SU-DHL-6 (cell line): ENCODE data around the gene USP8.

Source experiments
- H2AFZ ChIP-seq: fragments of 200-600 bp; sonication (generic); 2 replicates; pipeline ENCODE4 v1.6.1; 2014; ENCODE audit warnings: low read depth, mild to moderate bottlenecking, moderate library complexity, mixed read lengths, antibody characterized with exemption, low read length; ENCODE audit not compliant: severe bottlenecking
- H3F3A ChIP-seq: fragments of 200-600 bp; shearing (Covaris generic); 2 replicates; pipeline ENCODE4 v1.6.0; 2016; ENCODE audit warnings: antibody characterized with exemption, mild to moderate bottlenecking; ENCODE audit not compliant: insufficient read depth
- H3K27ac ChIP-seq: fragments of 200-600 bp; sonication (generic); 2 replicates; pipeline ENCODE4 v1.5.1; 2016; ENCODE audit warnings: low read depth, mild to moderate bottlenecking, low read length, moderate library complexity, mixed read lengths
- H3K27me3 ChIP-seq: fragments of 200-600 bp; sonication (generic), shearing (Covaris generic); 2 replicates; pipeline ENCODE4 v1.6.0; 2014; ENCODE audit warnings: mild to moderate bottlenecking, low read length
- H3K36me3 ChIP-seq: fragments of 200-600 bp; sonication (generic); 2 replicates; pipeline ENCODE4 v1.6.1; 2014; ENCODE audit warnings: mild to moderate bottlenecking, low read length, mixed read lengths
- H3K4me2 ChIP-seq: fragments of 300-600, 200-600 bp; shearing (Covaris generic), sonication (generic); 2 replicates; pipeline ENCODE4 v1.6.0; 2014; ENCODE audit warnings: low read length, low read depth, mild to moderate bottlenecking; ENCODE audit not compliant: poor library complexity, severe bottlenecking
- H3K4me3 ChIP-seq: fragments of 200-600 bp; sonication (generic); 2 replicates; pipeline ENCODE4 v1.5.1; 2014; ENCODE audit warnings: antibody characterized with exemption, low read length, mild to moderate bottlenecking, mixed read lengths; ENCODE audit not compliant: insufficient read depth, poor library complexity, severe bottlenecking
- H3K79me2 ChIP-seq: fragments of 200-600 bp; sonication (generic); 2 replicates; pipeline ENCODE4 v1.6.1; 2014; ENCODE audit warnings: mild to moderate bottlenecking, low read length, moderate library complexity; ENCODE audit not compliant: insufficient read depth
- H3K9ac ChIP-seq: fragments of 200-600 bp; sonication (generic); 2 replicates; pipeline ENCODE4 v1.7.0; 2014; ENCODE audit warnings: mild to moderate bottlenecking, low read length
- H3K9me2 ChIP-seq: fragments of 200-600 bp; sonication (generic); replicated peaks from 2 replicates; pipeline ENCODE4 v1.6.1; 2014; ENCODE audit warnings: low read length; ENCODE audit not compliant: insufficient read depth
- H3K9me3 ChIP-seq: fragments of 200-600 bp; sonication (generic); 2 replicates; pipeline ENCODE4 v1.6.1; 2014; ENCODE audit warnings: low read length, mixed read lengths; ENCODE audit not compliant: insufficient read depth
- H4K20me1 ChIP-seq: fragments of 200-600 bp; sonication (generic); 2 replicates; pipeline ENCODE4 v1.6.1; 2014; ENCODE audit warnings: low read depth, mild to moderate bottlenecking, antibody characterized with exemption, low read length, moderate library complexity, mixed read lengths
- CTCF ChIP-seq: fragments of 200-600 bp; sonication (generic); IDR thresholded peaks from one replicate; pipeline ENCODE4 v1.5.1; 2017; ENCODE audit warnings: antibody characterized with exemption, mild to moderate bottlenecking, low read length, moderate library complexity; ENCODE audit not compliant: insufficient read depth, poor library complexity, severe bottlenecking
- EZH2phosphoT487 ChIP-seq: fragments of 200-600 bp; sonication (generic), shearing (Covaris generic); conservative IDR thresholded peaks from 2 replicates; pipeline ENCODE4 v1.6.1; 2018; ENCODE audit warnings: mild to moderate bottlenecking, antibody characterized with exemption, low read length, moderate library complexity, mixed read lengths

USP8 gene

DNA sequence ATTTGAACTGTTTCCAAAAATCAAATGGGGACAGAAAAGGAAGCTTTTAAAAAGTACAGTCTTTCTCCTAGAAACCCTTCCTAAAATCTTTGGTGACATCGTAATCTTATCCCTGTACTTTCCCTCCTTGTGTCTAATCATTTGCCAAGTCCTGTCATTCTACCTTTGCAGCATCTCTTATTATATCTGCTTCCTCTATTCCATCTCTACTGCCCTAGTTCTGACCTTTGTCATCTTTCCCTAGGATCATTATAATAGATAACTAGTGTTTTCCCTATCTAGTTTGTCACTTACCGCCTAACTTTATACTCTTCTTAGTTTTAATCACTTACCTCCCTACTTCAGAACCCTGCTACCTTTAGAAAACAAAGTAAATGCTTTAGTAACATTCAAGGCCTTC, 11.6 kb downstream of the USP8 start:
- Histone ChIP-seq H3K4me2 (no peak overlapping the region), H3K27ac (no peak overlapping the region), H3K36me3 (peaks cover 8% of the 10 kb centered on the region; the same call in 1 of the 2 replicates), H3K9me2 (no peaks in the 10 kb centered on the region), H3K4me3 (no peak overlapping the region), H3K27me3 (no peaks in the 10 kb centered on the region), H4K20me1 (peaks cover 17% of the 10 kb centered on the region), H3K9ac (no peak overlapping the region), H3F3A (no peaks in the 10 kb centered on the region), H2AFZ (no peak overlapping the region), H3K79me2 (peaks cover 74% of the 10 kb centered on the region), H3K9me3 (no peaks in the 10 kb centered on the region)
- TF ChIP-seq CTCF: no peak
- TF ChIP-seq EZH2phosphoT487: no peak

GRCh38 chr15:50438251-50438650, 14.0 kb downstream of the USP8 start:
- no peaks in the 10 kb centered on the region for H3K9me3 ChIP-seq
- peaks cover 15% of the 10 kb centered on the region; the same call in 1 of the 2 replicates for H3K36me3 ChIP-seq
- peaks cover 5% of the 10 kb centered on the region; the same call in 1 of the 2 replicates for H3F3A ChIP-seq
- no peak overlapping the region for H3K9ac ChIP-seq
- no peak overlapping the region for H2AFZ ChIP-seq
- no peaks in the 10 kb centered on the region for H3K27me3 ChIP-seq
- no peak overlapping the region for H3K4me3 ChIP-seq
- H3K9me2 ChIP-seq: no peaks in the 10 kb centered on the region
- H3K4me2 ChIP-seq: no peak overlapping the region
- no peak overlapping the region for H3K27ac ChIP-seq
- H4K20me1 ChIP-seq: peaks cover 17% of the 10 kb centered on the region
- peaks cover 57% of the 10 kb centered on the region for H3K79me2 ChIP-seq
- TF ChIP-seq CTCF: no peak
- TF ChIP-seq EZH2phosphoT487: no peak

GRCh38 chr15:50440932-50441331, 16.7 kb downstream of the USP8 start:
- H3K79me2 ChIP-seq: peaks cover 35% of the 10 kb centered on the region
- no peaks in the 10 kb centered on the region for H3K9me2 ChIP-seq
- H3K9me3 ChIP-seq: no peaks in the 10 kb centered on the region
- no peak overlapping the region for H3K9ac ChIP-seq
- no peak overlapping the region for H3K4me3 ChIP-seq
- no peak overlapping the region for H2AFZ ChIP-seq
- H3K4me2 ChIP-seq: no peak overlapping the region
- no peak overlapping the region for H3K27ac ChIP-seq
- TF ChIP-seq CTCF: no peak
- TF ChIP-seq EZH2phosphoT487: no peak
- H3K36me3 ChIP-seq: peaks cover 17% of the 10 kb centered on the region; the same call in 1 of the 2 replicates
- H3K27me3 ChIP-seq: no peaks in the 10 kb centered on the region
- peaks cover 17% of the 10 kb centered on the region for H4K20me1 ChIP-seq
- peaks cover 24% of the 10 kb centered on the region for H3F3A ChIP-seq
